DOHH2 (cell line): Measurements from ENCODE around the gene RBP5.

ENCODE experiments used
- CTCF ChIP-seq: fragments of 200-600 bp; sonication (generic); IDR thresholded peaks from one replicate; pipeline ENCODE4 v1.5.1; 2014; ENCODE audit warnings: antibody characterized with exemption, mild to moderate bottlenecking, low read depth, low read length; ENCODE audit not compliant: poor library complexity, severe bottlenecking
- EZH2phosphoT487 ChIP-seq: fragments of 200-600 bp; sonication (generic); IDR thresholded peaks from 2 replicates; pipeline ENCODE4 v1.6.1; 2017; ENCODE audit warnings: borderline replicate concordance, mild to moderate bottlenecking, antibody characterized with exemption, low read length, moderate library complexity, mixed read lengths

DNA sequence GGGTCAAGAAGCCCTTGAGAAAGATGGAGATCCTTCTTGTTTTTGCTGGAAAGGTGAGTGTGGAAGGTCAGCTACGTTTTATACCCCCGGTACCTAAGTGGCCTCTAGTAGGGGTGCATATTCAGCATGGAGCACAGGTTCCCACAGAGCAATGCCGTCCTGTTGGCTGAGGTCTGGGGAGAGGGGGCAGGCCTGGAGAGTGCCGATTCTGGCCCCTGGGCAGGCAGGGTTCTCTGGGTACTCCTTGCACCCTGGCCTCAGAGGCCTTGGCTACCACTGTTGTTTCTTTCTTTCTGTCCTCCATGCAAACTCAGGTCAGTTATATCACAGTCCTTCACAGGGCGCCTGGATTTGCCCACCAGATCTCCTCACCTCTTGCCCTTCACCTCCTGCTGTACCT is 8.5 kb downstream of the RBP5 start:
- TF ChIP-seq CTCF (no peak), EZH2phosphoT487 (no peak)
